Glutamatergic neuron (in vitro differentiated cells): Measurements from ENCODE around the gene USP9X. TPM values are rescaled to one million over a fixed set of nuclear protein-coding genes. Genes with fewer than 3 reads are reported as not detected.

Experiments
- DNase-seq: peaks from one replicate; pipeline ENCODE4 v3.0.0; 2022
- H3K27ac Mint-ChIP-seq: one replicate; pipeline ENCODE4 v1.8.0; 2020; ENCODE audit warnings: mild to moderate bottlenecking, mixed read lengths, inconsistent platforms; ENCODE audit not compliant: unreplicated experiment
- H3K27me3 Mint-ChIP-seq: one replicate; pipeline ENCODE4 v1.8.0; 2020; ENCODE audit warnings: mild to moderate bottlenecking, moderate library complexity, mixed read lengths, inconsistent platforms; ENCODE audit not compliant: unreplicated experiment
- H3K36me3 Mint-ChIP-seq: one replicate; pipeline ENCODE4 v1.8.0; 2020; ENCODE audit warnings: mild to moderate bottlenecking, mixed read lengths, inconsistent platforms; ENCODE audit not compliant: unreplicated experiment
- H3K4me1 Mint-ChIP-seq: one replicate; pipeline ENCODE4 v1.8.0; 2020; ENCODE audit warnings: mild to moderate bottlenecking, low read depth, mixed read lengths, inconsistent platforms; ENCODE audit not compliant: unreplicated experiment
- H3K4me3 Mint-ChIP-seq: one replicate; pipeline ENCODE4 v1.8.0; 2020; ENCODE audit warnings: mild to moderate bottlenecking, mixed read lengths, inconsistent platforms; ENCODE audit not compliant: unreplicated experiment
- H3K9me3 Mint-ChIP-seq: one replicate; pipeline ENCODE4 v1.8.0; 2020; ENCODE audit warnings: mild to moderate bottlenecking, moderate library complexity, mixed read lengths, inconsistent platforms; ENCODE audit not compliant: unreplicated experiment
- total RNA-seq: library from RNA; stranded (reverse); fragmentation: NEBNext Ultra II Directional; extraction: Animal tissue kit (Norgen Biotek cat#: 25700); gene quantifications from one replicate; pipeline ENCODE4 v1.2.1, GENCODE V29; 2021; ENCODE audit not compliant: unreplicated experiment
- TF ChIP-seq, protein P1 (sequence below): fragments of 200-600 bp; sonication (generic); IDR thresholded peaks from one replicate; pipeline ENCODE4 v1.5.0; 2021; ENCODE audit not compliant: partially characterized antibody, unreplicated experiment

USP9X gene
- total RNA-seq, 1 donor from 2014 or later = 120 TPM

DNA sequence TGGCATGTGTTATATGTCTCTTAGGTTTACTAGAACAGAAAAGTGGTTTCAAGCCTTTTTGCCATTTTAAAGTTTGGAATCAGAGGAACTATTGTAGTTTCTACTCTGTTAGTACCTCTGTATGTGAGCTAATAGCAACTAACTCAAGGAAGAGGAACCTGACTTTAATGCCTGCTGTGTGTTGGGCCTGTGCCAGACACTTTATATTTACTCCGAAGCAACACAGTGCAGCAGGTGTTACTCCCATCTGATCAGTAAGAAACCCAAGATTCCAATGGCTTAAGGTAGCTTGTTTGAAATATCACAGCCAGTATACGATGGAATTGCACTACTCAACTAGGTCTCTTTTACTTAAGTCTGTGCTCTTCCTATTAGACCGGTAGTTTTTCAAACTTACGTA, 79.2 kb downstream of the USP9X start:
- Mint-ChIP-seq H3K36me3 (no peaks in the 10 kb centered on the region), H3K27ac (no peak overlapping the region), H3K9me3 (no peaks in the 10 kb centered on the region), H3K4me3 (no peak overlapping the region), H3K4me1 (no peaks in the 10 kb centered on the region), H3K27me3 (no peaks in the 10 kb centered on the region)
- TF ChIP-seq, protein P1, sequence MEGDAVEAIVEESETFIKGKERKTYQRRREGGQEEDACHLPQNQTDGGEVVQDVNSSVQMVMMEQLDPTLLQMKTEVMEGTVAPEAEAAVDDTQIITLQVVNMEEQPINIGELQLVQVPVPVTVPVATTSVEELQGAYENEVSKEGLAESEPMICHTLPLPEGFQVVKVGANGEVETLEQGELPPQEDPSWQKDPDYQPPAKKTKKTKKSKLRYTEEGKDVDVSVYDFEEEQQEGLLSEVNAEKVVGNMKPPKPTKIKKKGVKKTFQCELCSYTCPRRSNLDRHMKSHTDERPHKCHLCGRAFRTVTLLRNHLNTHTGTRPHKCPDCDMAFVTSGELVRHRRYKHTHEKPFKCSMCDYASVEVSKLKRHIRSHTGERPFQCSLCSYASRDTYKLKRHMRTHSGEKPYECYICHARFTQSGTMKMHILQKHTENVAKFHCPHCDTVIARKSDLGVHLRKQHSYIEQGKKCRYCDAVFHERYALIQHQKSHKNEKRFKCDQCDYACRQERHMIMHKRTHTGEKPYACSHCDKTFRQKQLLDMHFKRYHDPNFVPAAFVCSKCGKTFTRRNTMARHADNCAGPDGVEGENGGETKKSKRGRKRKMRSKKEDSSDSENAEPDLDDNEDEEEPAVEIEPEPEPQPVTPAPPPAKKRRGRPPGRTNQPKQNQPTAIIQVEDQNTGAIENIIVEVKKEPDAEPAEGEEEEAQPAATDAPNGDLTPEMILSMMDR = no peak
- no peak for DNase-seq

DNA sequence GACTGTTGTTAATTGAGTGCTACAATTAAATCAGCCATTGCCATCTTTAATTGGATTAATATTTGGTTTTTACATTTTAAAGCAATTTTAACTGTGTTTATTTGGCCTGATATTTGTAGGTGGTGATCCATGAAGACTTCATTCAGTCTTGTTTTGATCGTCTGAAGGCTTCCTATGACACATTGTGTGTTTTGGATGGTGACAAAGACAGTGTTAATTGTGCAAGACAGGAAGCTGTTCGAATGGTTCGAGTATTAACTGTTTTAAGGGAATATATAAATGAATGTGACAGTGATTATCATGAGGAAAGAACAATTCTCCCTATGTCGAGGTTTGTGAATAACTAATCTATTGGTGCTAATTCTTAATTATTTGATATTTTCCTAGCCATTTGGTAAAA, 82.6 kb downstream of the USP9X start:
- H3K4me3 Mint-ChIP-seq = no peak overlapping the region
- H3K27me3 Mint-ChIP-seq = no peaks in the 10 kb centered on the region
- no peaks in the 10 kb centered on the region for H3K36me3 Mint-ChIP-seq
- H3K27ac Mint-ChIP-seq = no peak overlapping the region
- TF ChIP-seq, protein P1 = no peak
- H3K9me3 Mint-ChIP-seq = no peaks in the 10 kb centered on the region
- no peak for DNase-seq
- no peaks in the 10 kb centered on the region for H3K4me1 Mint-ChIP-seq

DNA sequence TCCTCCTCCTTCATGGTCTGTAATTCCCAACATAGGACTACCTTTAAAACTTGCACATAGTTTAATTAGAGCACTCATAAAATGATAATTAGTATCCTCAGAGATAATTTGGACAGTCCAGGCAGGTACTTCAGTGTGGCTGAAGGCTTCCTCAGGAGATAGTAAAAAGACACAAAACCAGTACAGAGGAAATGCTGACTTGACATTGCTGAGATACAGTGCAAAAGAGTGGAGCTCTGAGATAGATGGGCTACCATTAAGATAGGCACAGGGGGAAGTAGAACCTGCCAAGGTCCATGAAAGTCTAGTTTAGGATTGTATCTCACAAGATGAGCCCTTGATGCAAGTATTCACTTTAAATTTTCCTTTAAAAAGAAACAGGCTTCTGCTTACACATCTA, 91.0 kb downstream of the USP9X start:
- no peak overlapping the region for H3K4me3 Mint-ChIP-seq
- H3K27ac Mint-ChIP-seq = no peak overlapping the region
- H3K4me1 Mint-ChIP-seq = peaks cover 4% of the 10 kb centered on the region
- TF ChIP-seq, protein P1 = no peak
- no peaks in the 10 kb centered on the region for H3K36me3 Mint-ChIP-seq
- no peaks in the 10 kb centered on the region for H3K9me3 Mint-ChIP-seq
- no peak for DNase-seq
- no peaks in the 10 kb centered on the region for H3K27me3 Mint-ChIP-seq

DNA sequence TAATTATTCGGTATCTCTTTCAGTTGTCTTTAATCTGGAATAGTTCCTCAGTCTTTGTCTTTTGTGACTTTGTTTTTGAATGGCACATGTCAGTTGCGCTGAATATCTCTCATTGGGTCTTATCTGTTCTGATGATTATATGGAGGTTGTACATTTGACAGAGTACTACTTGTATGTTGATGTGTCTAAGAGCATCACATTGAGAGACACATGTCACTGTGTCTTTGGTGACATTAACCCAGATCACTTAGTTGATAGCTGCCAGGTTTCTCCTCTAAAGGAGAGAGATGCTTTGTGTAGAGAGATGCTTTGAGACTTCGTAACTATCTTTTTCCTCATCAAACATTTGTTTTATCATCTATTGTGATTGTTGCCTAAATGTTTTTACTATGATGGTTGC, 92.1 kb downstream of the USP9X start:
- Mint-ChIP-seq H3K27ac (no peak overlapping the region), H3K27me3 (no peaks in the 10 kb centered on the region), H3K4me3 (no peak overlapping the region), H3K9me3 (no peaks in the 10 kb centered on the region), H3K4me1 (peaks cover 4% of the 10 kb centered on the region), H3K36me3 (no peaks in the 10 kb centered on the region)
- no peak for DNase-seq
- TF ChIP-seq, protein P1 = no peak

DNA sequence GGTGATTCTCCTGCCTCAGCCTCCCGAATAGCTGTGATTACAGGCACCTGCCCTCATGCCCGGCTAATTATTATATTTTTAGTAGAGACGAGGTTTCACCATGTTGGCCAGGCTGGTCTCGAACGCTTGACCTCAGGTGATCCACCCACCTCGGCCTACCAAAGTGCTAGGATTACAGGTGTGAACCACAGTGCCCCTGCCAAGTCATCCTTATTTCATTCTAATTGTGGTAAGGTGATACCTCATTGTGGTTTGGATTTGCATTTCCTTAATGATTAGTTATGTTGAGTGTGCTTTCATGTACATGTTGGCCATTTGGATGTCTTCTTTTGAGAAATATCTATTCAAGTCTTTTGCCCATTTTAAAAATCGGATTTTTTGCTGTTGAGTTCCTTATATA, 93.0 kb downstream of the USP9X start:
- Mint-ChIP-seq H3K27me3 (no peaks in the 10 kb centered on the region), H3K27ac (no peak overlapping the region), H3K9me3 (no peaks in the 10 kb centered on the region), H3K4me3 (no peak overlapping the region), H3K36me3 (no peaks in the 10 kb centered on the region), H3K4me1 (peaks cover 4% of the 10 kb centered on the region)
- DNase-seq = no peak
- TF ChIP-seq, protein P1 = no peak
